Measurements from ENCODE around the gene LMTK2.

Gene LMTK2

DNA sequence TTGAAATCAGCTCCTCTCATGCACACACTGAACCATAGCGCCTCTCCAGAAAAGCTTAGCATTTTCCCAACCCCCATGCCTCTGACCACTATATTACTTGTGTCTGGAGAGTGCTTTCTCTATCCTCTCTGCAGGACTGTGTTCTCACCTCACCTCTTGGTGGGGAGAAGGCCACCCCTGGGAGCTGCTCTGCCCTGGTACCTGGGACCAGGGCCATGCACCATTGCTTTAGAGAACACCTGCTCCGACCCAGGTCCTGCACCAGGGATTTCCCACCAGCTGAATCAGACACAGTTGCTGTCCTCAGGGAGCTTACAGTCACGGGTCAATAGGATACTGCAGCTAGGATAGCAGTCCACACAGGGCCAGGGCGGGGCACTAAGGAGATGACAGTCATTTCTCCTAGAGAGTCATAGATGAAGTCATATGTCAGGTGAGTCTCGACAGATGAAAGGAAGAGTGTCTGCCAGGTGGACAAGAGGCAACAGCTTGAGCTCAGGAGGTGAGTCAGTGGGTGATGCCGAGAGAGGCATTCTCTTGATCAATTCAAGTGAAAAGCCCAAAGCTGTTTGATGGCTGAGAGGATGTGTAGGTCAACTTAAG, 619 bp upstream of the LMTK2 start:
- TF ChIP-seq CTCF (IDR thresholded peaks at IDR 0.05): no peak

DNA sequence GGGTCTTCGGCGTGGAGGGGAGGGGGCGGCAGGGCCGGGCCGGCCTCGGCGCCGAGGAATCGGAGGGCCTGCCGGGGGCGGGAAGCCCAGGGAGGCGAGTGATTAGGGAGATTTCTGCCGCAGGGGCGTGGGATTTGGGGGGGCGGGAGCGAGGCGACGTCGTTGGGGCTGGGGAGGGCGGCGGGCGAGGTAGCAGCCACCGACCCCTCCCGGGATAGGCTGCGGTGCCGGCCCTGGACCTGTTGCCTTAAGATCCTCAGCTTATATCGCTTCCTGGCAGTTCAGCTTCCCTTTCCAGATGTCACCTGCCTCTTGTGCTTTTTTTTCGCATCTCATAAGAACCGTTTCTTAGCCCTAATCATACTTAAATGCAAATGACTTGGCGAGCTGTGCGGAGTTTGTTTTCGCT, 655 bp downstream of the LMTK2 start:
- no peak for TF ChIP-seq CTCF (IDR thresholded peaks at IDR 0.05)

- no peak for TF ChIP-seq CTCF (IDR thresholded peaks at IDR 0.05)
Observed at GRCh38 chr7:98110249-98111022, 3.8 kb downstream of the LMTK2 start.

GRCh38 chr7:98112077-98112476, 5.4 kb downstream of the LMTK2 start:
- TF ChIP-seq CTCF (IDR thresholded peaks at IDR 0.05): no peak

DNA sequence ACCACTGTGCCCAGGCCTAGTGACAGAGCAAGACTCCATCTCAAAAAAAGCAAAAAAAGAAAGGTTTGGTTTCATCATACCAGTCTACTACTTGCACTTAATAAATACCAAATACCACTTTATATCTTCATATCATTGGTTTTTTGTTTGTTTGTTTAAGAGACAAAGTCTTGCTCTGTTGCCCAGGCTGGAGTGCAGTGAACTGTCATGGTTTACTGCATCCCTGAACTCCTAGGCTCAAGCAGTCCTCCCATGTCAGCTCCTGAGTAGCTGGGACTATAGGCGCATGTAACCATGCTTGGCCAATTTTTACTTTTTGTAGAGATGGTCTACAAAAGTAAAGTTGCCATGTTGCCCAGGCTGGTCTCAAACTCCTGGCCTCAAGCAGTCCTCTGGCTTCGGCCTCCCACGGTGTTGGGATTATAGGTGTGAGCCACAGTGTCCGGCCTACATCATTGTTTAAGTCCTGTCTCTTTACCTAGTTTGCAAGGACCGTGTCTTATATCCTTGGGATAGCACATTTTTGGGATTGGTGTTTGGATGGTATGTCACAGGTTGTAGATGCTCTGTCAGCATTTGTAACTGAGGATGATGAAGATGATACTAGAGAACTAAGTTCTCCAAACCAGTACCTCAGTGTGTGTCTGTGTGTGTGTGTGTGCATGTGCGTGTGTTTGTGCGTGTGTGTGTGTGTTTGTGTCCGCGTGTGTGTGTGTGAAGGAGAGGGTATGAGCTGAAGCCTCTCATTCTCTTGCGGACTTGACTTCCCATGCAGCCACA, 9.3 kb downstream of the LMTK2 start:
- no peak for TF ChIP-seq CTCF (IDR thresholded peaks at IDR 0.05)

- no peak for TF ChIP-seq CTCF (IDR thresholded peaks at IDR 0.05)
Observed at GRCh38 chr7:98116656-98117461, 10.2 kb downstream of the LMTK2 start.

Measured in LNCAP (cell line).